Stimulated activated CD4-positive, alpha-beta T cell treated with anti-CD3 and anti-CD28 coated beads, Interleukin-2, amount 100 ng/mL, for 24 hours (primary cell): Measurements from ENCODE around the gene TECPR2.
"Not testable (repeated sequence)": the region's sequence is repeated elsewhere in the genome, so short reads cannot be mapped to it uniquely, and the experiment has no call there.

Experiments
- DNase-seq, 2 donors: peaks; one replicate each; pipeline ENCODE4 v3.0.0-alpha.2; 2020

The TECPR2 gene

DNA sequence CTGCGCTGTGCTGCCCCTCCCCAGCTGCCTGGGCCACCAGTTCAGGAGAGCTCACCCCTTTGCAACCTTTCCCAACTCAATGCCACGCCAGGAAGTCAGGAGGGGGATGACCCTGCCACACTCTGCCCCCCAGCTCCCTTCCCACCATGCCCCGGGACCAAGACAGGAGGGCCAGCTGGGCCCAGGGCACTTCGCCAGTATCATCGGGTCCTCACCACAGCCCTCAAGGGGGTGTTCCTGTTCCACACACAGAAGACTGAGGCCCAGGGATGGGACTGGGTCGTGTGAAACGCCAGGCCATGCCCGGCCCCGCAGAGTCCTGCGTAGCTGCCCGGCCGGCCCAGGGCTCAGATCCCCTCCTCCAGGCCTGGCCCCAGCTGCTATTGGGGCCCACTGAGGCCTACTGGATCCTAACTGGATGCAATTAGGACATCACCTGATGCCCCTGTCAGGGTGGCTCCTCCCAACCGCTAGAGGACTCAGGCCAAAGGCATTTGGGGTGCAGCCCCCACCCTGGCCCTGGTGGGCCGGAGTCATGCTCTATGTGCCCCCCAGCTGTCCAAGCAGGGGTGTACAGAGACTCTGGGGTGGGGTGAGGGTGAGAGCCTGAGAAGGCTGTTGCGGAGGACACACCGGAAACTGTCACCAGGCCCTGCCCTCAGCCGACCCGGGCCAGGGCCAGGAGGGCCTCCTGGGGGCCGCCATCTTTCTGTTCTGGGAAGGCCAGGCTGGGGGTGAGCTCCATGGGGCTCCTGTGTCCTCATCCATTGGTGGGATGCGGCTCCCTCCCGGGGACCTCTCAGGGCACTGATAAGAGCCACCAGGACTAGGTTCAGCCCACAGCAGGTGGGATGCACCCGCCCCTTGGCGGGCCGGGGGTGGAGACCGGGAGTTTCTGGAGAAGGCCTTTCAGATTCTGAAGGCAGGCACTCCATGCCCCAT, 176.1 kb downstream of the TECPR2 start:
- no peak for DNase-seq

DNA sequence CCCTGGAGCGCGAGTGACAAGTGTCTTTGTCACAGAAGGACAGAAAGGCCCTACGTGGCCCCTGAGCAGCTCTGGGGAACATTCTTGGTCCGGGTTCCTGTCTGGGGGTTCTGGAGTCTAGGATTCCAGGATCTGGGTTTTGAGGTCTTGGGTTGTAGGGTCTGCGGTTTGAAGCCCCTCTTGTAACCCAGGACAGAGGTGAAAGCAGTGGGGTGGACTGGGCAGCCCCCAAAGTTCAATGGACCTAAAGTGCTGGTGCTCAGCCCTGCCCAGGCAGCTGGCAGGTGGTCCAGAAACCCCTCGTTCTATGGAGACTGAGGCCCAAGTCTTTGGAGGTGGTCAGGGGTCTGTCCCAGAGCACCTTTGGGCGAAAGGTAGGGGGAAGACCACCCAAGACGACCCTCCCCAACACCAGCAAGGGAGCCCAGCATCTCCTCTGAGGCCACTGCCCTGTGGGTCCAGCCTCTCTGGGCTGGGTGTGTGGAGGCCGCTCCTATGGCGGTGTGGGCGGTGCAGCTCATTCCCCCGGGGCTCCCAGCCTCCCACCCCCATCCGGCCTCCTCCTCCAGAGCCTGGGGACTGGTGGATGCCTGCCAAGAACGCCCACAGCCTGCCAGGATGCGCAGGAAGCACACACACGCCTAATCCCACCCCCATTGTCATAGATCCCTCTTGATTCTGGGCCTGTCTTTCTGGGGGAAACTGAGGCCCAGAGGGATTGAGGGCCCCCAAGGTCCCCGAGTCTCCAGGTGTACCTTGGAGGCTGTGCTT, 177.0 kb downstream of the TECPR2 start:
- no peak for DNase-seq

DNA sequence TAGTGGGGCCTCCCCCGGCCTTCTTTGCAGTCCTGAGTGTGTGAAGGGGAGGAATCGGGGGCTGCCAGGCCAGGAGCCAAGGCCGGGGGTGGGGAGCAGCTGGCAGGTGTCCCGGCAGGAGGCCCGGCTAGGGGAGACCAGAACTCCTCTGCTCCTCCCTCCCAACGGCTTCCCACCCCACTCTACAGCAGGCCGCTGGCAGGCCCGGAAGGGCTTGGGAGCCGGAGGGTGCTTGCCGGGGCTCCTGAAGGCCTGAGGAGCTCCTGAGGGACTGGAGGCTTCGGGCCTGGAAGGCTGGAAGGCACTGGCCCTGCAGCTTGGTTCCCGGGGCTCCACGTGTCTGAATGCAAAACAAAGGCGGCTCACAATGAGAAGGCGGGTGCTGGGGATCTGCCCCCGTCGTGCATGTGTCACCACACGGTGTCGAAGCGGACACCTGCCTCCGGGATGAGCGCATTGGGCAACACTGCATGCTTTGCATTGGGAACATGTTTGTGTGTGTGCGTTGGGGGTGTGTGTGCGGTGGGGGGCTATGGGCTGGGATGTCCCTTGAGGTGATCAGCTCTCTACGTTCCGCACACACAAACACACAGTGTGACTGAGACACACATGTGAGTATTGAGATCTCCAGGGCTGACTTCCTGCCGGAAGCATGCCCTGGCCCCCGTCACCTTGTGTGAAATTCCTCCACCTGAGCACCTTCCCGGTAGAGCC, 177.7 kb downstream of the TECPR2 start:
- no peak for DNase-seq

DNA sequence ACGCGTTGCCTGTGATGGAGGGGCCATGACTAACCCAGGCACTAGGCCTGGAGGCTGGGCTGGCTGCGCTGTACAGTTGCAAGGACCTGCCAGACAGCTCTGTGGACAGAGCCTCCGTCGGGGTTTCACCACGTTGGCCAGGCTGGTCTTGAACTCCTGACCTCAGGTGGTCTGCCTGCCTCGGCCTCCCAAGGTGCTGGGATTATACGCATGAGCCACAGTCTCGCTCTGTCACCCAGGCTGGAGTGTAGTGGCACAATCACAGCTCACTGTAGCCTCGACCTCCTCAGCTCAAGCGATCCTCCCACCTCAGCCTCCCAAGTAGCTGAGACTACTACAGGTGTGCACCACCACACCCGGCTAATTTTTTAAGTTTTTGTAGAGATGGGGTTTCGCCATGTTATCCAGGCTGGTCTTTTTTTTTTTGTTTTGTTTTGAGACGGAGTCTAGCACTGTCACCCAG, 178.3 kb downstream of the TECPR2 start:
- DNase-seq = not testable (repeated sequence)

- no peak for DNase-seq
Measured at GRCh38 chr14:102541771-102542170, 179.0 kb downstream of the TECPR2 start.

- no peak for DNase-seq
Measured at GRCh38 chr14:102544046-102544746, 181.5 kb downstream of the TECPR2 start.

GRCh38 chr14:102544747-102545460, 182.2 kb downstream of the TECPR2 start:
- peak; percentile 24 to 40 for DNase-seq

DNA sequence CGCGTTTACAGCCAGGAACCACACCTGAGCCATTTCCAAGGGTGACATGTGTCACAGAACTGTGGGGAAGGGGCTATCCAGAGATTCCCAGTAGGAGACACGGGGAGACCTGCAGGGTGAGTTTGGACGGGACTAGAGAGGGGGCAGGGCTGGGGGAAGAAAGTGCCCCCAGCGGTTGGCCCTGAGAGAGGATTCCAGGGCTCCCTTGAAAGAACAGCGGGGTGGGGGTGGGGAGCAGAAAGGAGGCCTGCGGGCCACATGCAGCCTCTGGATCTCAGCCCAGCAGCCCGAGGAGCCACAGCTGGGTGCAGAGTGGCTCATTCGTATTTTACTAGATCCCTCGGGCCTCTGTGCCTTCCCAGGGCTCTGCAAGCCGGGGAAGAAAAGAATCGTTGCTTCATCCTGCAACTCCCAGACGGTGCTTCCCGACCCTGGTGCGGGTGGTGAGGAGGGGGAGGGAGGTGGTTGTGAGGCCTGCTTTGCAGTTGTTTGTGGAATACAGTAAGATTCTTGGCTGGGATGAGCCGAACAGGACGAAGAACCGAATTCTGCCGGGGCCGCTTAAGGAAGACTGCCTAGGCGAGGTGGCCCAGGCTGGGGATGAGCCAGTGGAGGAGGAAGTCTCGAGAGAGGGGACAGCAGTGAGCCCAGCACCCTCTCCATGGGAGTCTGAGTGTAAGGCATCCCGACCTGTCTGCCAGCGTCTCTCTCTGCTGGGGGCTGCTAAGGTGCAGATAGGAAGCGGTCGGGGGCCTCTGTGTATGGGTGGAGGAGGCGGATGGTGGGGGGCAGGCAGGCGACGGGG, 182.9 kb downstream of the TECPR2 start:
- DNase-seq = no peak

GRCh38 chr14:102548616-102549240, 186.0 kb downstream of the TECPR2 start:
- DNase-seq = no peak

GRCh38 chr14:102550927-102551401, 188.2 kb downstream of the TECPR2 start:
- DNase-seq = not testable (repeated sequence)
